Naive B cell (primary cell): ENCODE measurements around the gene SSU72. TPM values are rescaled to one million over a fixed set of nuclear protein-coding genes. Genes with fewer than 3 reads are reported as not detected.
"Not testable (repeated sequence)": the region's sequence is repeated elsewhere in the genome, so short reads cannot be mapped to it uniquely, and the experiment has no call there.

Experiments used
- ATAC-seq, 2 donors: fragments of 150-1000 bp; cut with Tn5 transposase; 2 replicates each; pipeline ENCODE4 v1.10.0; 2021; ENCODE audit warnings: low read depth in 2 of 2, mild to moderate bottlenecking in 2 of 2, moderate library complexity in 2 of 2
- DNase-seq: peaks from one replicate; pipeline ENCODE4 v3.0.0; 2022
- H3K27ac Mint-ChIP-seq, 6 donors: one replicate each; pipeline ENCODE4 v1.8.0; 2020 to 2022; ENCODE audit warnings: mild to moderate bottlenecking in 6 of 6, mixed read lengths in 6 of 6, moderate library complexity in 5 of 6, inconsistent platforms in 2 of 6
- H3K27me3 Mint-ChIP-seq, 3 donors: one replicate each; pipeline ENCODE4 v1.8.0; 2021 to 2022; ENCODE audit warnings: mixed read lengths in 3 of 3, mild to moderate bottlenecking in 1 of 3
- H3K36me3 Mint-ChIP-seq, 2 donors: one replicate each; pipeline ENCODE4 v1.8.0; 2020 to 2022; ENCODE audit warnings: mixed read lengths in 2 of 2, inconsistent platforms in 1 of 2, mild to moderate bottlenecking in 1 of 2
- H3K4me1 Mint-ChIP-seq, 3 donors: one replicate each; pipeline ENCODE4 v1.8.0; 2020 to 2022; ENCODE audit warnings: mixed read lengths in 3 of 3, inconsistent platforms in 1 of 3, mild to moderate bottlenecking in 1 of 3, moderate library complexity in 1 of 3
- H3K4me3 Mint-ChIP-seq, 8 donors: one replicate each; pipeline ENCODE4 v1.8.0; 2020 to 2022; ENCODE audit warnings: mild to moderate bottlenecking in 8 of 8, mixed read lengths in 8 of 8, moderate library complexity in 8 of 8, inconsistent platforms in 2 of 8
- H3K9me3 Mint-ChIP-seq, 7 donors: one replicate each; pipeline ENCODE4 v1.8.0; 2020 to 2022; ENCODE audit warnings: mixed read lengths in 7 of 7, mild to moderate bottlenecking in 5 of 7, inconsistent platforms in 2 of 7, moderate library complexity in 1 of 7
- polyA plus RNA-seq, 6 donors: library from polyadenylated mRNA; unstranded; fragments of 300-500 nt; fragmentation: Illumina TruSeq; gene quantifications; one replicate each; pipeline ENCODE4 v1.2.3, GENCODE V29; 2021; ENCODE audit warnings: low read depth in 6 of 6

SSU72 gene
- polyA plus RNA-seq, 6 donors from 2014 or later, result 165 to 257 (median 213) TPM

DNA sequence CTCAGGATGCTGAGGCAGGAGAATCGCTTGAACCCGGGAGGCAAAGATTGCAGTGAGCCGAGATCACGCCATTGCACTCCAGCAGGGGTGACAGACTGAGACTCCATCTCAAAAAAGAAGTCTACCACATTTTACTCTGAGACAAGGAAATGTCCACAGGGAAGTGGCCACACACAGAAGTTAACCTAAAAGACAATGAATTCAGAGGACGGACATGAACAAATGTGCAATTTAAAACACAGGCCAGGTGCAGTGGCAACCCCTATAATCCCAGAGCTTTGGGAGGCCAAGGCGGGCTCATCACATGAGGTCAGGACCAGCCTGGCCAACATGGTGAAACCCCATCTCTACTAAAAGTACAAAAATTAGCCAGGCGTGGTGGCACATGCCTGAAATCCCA lies 17.0 kb downstream of the SSU72 start:
- H3K36me3 Mint-ChIP-seq, H3K27me3 Mint-ChIP-seq, H3K4me3 Mint-ChIP-seq, ATAC-seq, H3K9me3 Mint-ChIP-seq, DNase-seq: not testable (repeated sequence)
- H3K27ac Mint-ChIP-seq, result peak overlapping the region in 1 of 6 donors; percentile 65
- peaks cover 4 to 18% (median 8%) of the 10 kb centered on the region in 3 donors for H3K4me1 Mint-ChIP-seq

DNA sequence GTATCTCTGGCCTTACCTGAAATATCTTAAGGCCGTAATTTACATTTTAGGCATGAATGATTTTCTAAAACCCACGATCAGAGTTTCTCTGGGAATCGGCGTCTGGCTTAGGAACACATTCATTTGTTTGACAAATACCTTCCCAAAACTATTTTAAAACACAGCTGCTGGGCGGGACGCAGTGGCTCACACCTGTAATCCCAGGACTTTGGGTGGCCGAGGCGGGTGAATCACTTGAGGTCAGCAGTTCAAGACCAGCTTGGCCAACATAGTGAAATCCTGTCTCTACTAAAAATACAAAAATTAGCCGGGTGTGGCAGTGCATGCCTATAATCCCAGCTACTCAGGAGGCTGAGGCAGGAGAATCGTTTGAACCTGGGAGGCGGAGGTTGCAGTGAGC lies 17.7 kb downstream of the SSU72 start:
- H3K9me3 Mint-ChIP-seq, DNase-seq, H3K4me3 Mint-ChIP-seq, ATAC-seq, H3K27ac Mint-ChIP-seq, H3K27me3 Mint-ChIP-seq, H3K36me3 Mint-ChIP-seq: not testable (repeated sequence)
- peaks cover 4 to 13% (median 11%) of the 10 kb centered on the region in 3 donors for H3K4me1 Mint-ChIP-seq

DNA sequence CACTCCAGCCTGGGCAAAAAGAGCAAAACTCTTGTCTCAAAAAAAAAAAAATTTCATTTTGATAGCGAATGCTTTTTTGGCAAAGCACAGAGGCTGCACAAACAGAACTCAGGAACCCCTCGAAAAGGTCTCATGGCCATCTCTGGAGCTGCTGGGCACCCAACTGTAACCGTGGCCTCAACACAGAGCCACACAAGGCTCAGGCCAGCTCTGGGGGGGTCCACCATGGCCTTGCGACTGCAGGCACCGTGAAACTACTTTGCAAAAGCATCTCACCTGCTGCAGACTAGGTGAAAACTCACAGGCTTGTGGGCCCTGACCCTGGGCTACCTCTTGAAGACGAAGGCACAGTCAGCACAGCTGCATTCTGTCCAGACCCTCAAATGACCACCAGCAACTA lies 18.2 kb downstream of the SSU72 start:
- Mint-ChIP-seq H3K4me3 (no peak overlapping the region), H3K36me3 (no peaks in the 10 kb centered on the region), H3K4me1 (peaks cover 0 to 10% (median 10%) of the 10 kb centered on the region in 3 donors), H3K27me3 (no peaks in the 10 kb centered on the region), H3K27ac (no peak overlapping the region), H3K9me3 (no peaks in the 10 kb centered on the region)
- DNase-seq (no peak), ATAC-seq (no peak)

DNA sequence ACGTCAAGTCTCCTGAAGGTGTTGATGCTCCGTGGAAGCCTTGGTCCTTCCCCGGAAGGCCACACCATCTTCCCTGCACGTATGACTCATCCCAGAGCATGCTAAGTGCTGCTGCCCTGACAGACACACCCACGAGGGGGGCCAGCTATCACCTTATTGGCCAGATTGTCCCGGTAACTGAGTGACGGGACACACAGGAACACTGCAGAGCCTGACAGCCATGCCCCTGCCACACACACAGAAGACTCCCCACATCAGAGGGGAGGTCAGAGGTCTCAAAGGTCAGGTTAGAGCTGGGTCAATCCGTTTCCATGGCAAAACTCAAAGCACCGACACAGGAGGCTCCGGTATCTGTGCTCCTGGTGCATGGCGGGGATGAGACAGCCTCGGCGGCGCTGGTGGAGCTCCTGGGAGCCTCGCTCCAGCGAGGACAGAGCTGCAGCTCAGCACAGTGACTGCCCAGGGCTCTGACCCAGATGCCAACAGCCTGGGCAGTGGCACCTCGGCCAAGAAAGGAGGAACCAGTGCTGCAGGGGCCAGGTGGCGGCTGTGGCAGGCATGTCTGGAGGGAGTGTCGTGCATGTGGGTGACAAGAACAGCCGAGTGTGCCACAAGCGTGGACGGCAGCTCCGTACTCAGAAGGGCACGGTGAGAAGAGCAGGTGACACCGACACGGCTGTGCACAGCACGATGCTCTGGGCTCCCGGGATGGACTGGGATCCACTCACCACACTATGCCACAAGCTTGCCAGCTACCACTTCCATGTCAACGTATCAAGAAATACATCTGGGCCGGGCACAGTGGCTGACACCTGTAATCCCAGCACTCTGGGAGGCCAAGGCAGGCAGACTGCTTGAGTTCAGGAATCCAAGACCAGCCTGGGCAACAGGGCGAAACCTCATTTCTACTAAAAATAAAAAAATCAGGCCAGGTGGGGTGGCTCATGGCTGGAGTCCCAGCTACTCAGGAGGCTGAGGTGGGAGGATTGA lies 19.4 kb downstream of the SSU72 start:
- Mint-ChIP-seq H3K4me1 (peaks cover 0 to 10% (median 10%) of the 10 kb centered on the region in 3 donors), H3K4me3 (no peak overlapping the region), H3K9me3 (no peaks in the 10 kb centered on the region), H3K27me3 (no peaks in the 10 kb centered on the region), H3K36me3 (no peaks in the 10 kb centered on the region), H3K27ac (peak overlapping the region in 2 of 6 donors; percentile 44 to 57)
- ATAC-seq, result no peak
- no peak for DNase-seq

DNA sequence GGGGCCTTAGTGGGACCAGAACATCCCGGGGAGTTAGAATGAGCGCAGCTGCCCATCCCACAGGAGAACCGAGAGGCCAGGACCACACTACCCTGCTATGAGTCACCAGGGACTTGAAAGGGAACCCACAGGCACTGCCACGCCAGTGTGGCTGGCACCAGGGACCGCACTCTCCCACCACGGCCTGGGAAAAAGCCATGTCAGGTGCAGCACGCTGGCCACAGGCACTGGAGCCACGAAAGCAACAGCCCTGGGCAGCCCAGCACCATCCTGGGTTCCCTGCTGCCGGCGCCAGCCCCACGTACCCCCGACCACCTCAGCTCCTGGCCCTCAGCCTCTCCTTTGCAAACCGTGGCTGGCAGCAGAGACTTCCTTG lies 20.1 kb downstream of the SSU72 start:
- H3K4me1 Mint-ChIP-seq, result peaks cover 0 to 14% (median 10%) of the 10 kb centered on the region in 3 donors
- H3K4me3 Mint-ChIP-seq, result no peak overlapping the region
- DNase-seq (no peak), ATAC-seq (no peak)
- no peaks in the 10 kb centered on the region for H3K9me3 Mint-ChIP-seq
- H3K36me3 Mint-ChIP-seq, result no peaks in the 10 kb centered on the region
- H3K27ac Mint-ChIP-seq, result no peak overlapping the region
- H3K27me3 Mint-ChIP-seq, result no peaks in the 10 kb centered on the region

DNA sequence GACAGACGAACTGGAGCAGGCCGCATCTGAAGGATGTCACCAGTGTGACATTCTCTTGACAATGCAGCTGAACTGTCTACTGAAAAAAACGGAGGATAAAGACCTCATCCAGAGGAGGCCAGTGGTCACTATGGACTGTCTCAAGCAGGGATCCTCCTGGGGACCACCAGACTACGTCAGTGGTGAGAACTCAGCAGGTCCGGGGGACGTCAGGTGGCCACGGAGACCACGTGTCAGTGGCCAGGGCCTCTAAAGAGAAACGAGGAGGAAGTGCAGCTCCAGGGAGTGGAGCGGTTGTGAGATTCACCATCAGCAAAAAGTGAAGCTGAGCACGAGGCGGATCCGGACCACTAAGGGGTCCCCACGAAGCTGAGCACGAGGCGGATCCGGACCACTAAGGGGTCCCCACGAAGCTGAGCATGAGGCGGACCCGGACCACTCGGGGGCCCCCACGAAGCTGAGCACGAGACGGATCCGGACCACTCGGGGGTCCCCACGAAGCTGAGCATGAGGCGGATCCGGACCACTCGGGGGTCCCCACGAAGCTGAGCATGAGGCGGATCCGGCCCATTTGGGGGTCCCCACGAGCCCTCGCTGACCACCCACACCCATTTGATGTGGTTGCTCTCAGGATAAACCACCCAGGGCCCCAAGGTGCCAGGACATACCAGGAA lies 20.7 kb downstream of the SSU72 start:
- no peak for DNase-seq
- no peak for ATAC-seq
- Mint-ChIP-seq H3K9me3 (no peaks in the 10 kb centered on the region), H3K27ac (no peak overlapping the region), H3K36me3 (no peaks in the 10 kb centered on the region), H3K4me1 (peaks cover 0 to 14% (median 10%) of the 10 kb centered on the region in 3 donors), H3K27me3 (no peaks in the 10 kb centered on the region), H3K4me3 (no peak overlapping the region)

DNA sequence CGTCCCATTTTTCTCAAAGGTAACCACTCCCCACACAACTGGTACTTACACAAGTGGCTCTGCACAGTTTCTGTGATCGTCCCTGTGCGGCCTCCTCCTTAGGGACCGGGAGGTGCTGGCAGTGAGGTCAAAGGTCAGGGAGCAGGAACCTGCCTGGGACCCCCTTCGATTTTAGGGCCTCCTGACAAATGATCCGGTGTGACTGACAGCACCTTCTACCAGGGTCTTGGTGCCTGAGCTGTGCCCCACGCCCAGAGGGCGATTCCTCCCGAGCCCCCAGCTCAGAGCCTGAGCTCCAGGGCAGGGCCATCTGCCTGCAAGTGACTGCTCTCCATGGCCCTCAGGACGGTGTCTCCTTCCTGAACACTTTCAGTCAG lies 22.4 kb downstream of the SSU72 start:
- no peaks in the 10 kb centered on the region for H3K27me3 Mint-ChIP-seq
- H3K27ac Mint-ChIP-seq, result peak overlapping the region in 2 of 6 donors; percentile 20 to 66
- no peak for DNase-seq

DNA sequence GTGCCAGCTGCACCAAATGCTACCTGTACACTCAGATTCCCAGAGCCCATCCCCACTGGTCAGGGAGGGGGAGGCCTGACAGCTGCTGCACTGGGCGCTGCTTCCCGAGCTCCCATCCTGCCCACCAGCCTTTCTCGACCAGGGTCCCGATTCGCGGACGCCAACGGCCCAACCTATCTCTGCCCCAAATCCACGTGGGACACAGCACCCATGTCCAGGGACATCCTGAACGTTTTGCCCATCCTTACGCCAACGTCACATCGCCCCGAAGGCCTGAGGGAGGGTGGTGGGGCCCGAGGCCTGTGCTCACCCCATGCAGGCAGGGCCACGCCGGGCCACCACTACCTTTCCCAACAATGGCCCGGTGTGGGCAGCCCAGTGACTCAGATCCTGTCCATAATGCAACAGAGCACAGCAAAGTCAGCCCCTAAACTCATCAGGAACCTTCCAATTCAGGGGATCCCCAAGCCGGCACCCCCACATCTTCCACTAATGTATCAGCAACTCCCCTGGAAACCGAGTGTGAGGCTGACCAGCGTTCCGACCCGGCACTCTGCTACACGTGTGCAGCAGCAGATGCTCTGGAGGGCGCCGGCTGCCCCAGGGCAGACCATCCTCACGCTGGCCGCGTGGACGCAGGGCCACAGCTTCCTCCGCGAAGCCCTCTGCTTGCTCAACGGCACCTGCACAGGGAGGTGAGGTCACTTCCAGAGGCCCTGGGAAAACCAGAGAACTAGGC lies 23.0 kb downstream of the SSU72 start:
- DNase-seq, result no peak
- no peak for ATAC-seq
- Mint-ChIP-seq H3K4me1 (peaks cover 0 to 24% (median 9%) of the 10 kb centered on the region in 3 donors), H3K4me3 (peak overlapping the region in 1 of 8 donors; percentile 22), H3K27ac (peak overlapping the region in 3 of 6 donors; percentile 16 to 92 (median 56)), H3K9me3 (no peaks in the 10 kb centered on the region), H3K36me3 (no peaks in the 10 kb centered on the region), H3K27me3 (no peaks in the 10 kb centered on the region)

More for the DNA sequence above, 22.4 kb downstream of the SSU72 start:
- no peak for ATAC-seq
- Mint-ChIP-seq H3K4me1 (peaks cover 0 to 22% (median 7%) of the 10 kb centered on the region in 3 donors), H3K36me3 (no peaks in the 10 kb centered on the region), H3K9me3 (no peaks in the 10 kb centered on the region), H3K4me3 (no peak overlapping the region)

DNA sequence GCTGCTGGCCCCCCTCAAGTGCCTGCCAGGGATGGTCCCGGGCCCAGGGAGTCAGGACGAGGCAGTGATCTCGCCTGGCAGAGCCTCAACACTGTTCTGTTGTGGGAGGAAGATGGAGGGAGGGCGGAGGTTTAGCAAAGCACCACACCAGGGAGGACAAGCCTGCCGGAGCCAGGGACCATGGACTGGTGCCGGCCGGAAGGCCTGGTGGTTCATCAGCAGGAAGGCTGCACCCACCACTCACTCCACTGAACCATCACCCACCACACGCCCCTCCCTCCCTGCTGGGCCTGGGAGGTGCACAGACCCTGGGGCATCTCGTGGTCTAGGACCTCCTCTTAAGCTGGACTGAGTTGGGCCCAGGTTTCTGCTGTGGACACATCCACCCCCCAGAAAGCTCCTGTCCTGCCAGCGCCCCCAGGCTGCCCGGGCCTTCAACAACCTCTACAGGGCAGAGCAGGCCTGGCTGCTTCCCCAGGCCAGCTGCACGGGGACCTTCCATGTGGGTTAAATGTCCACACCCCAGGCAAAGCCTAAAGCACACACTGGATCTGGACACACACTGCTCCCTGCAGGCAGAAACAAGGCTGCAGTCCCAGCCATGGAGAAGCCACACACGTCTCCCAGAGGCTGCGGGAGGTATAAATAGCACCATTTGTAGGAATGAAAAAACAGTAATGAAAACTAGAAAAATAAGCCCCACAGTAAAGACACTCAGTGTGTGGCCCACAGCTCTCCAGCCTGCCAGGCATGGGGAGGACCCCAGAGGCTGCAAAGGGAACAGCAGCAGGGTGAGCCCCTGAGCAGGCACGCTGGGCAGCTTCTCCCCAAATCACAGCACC lies 23.9 kb downstream of the SSU72 start:
- Mint-ChIP-seq H3K27me3 (no peaks in the 10 kb centered on the region), H3K9me3 (no peaks in the 10 kb centered on the region), H3K36me3 (no peaks in the 10 kb centered on the region), H3K27ac (peak overlapping the region in 2 of 6 donors; percentile 46 to 75), H3K4me1 (peaks cover 0 to 24% (median 6%) of the 10 kb centered on the region in 3 donors), H3K4me3 (no peak overlapping the region)
- ATAC-seq (no peak), DNase-seq (no peak)

DNA sequence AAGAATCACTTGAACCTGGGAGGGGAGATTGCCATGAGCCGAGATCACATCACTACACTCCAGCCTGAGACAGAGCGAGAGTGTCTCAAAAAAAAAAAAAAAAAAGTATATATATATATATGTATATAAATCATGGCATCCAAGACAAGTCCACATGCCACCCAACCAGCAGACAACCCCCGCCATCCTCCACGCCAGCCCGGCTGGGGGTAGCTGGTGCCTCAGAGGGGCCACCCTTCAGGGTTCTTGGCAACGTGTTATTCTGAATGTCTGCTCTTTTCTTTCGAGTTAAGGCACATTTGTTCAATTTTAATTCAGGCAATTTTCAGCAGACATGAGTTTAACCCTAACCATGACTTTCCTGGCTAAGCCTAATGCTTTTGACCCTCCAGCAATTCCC lies 24.6 kb downstream of the SSU72 start:
- no peaks in the 10 kb centered on the region for H3K27me3 Mint-ChIP-seq
- peaks cover 0 to 24% (median 6%) of the 10 kb centered on the region in 3 donors for H3K4me1 Mint-ChIP-seq
- no peaks in the 10 kb centered on the region for H3K36me3 Mint-ChIP-seq
- no peak for ATAC-seq
- DNase-seq, result no peak
- no peaks in the 10 kb centered on the region for H3K9me3 Mint-ChIP-seq
- H3K4me3 Mint-ChIP-seq, result no peak overlapping the region
- H3K27ac Mint-ChIP-seq, result peak overlapping the region in 1 of 6 donors; percentile 46

DNA sequence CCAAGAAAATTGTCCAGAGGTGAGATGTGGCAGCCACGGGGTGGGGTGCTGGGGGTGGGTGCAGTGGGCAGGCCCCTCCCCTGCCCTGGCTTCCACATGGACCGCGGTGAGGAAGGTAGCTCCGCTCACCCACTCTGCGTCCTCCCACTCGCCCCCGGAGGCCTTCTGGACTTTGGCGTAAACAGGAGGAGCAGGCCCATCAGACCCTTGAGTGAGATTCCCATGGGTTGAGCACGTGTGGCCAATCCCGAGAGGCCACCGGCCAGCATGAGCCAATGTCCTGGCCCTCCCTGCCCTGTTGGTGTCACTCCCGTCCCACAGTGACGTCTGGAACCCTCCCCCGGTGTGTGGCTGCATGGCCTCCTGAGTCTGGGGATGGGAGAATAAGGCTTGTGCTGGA lies 26.1 kb downstream of the SSU72 start:
- no peak overlapping the region for H3K4me3 Mint-ChIP-seq
- no peak overlapping the region for H3K27ac Mint-ChIP-seq
- H3K9me3 Mint-ChIP-seq, result no peaks in the 10 kb centered on the region
- ATAC-seq (no peak), DNase-seq (no peak)
- H3K36me3 Mint-ChIP-seq, result no peaks in the 10 kb centered on the region
- H3K27me3 Mint-ChIP-seq, result no peaks in the 10 kb centered on the region
- H3K4me1 Mint-ChIP-seq, result peaks cover 0 to 24% (median 6%) of the 10 kb centered on the region in 3 donors

DNA sequence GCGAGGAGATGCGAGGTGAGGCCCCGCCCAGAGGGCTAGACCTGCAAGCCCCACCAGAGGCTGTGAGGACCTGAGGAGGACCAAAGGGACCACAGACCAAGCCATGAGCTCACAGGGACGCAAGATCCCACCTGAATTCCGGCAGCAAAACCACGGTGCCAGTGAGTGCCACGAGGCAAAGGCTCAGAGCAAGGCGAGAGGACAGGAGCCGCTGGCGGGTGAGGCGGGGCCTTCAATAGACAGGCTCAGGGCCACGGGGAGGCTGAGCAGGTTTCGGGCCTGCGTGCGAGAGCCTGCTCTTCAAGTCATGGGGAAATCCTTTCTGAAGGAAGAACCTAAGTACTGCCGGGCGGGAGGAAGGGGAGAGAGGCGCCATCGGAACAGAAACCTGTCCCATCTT lies 27.2 kb downstream of the SSU72 start:
- no peaks in the 10 kb centered on the region for H3K27me3 Mint-ChIP-seq
- no peaks in the 10 kb centered on the region for H3K36me3 Mint-ChIP-seq
- H3K27ac Mint-ChIP-seq, result peak overlapping the region in 3 of 6 donors; percentile 6 to 80 (median 34)
- H3K9me3 Mint-ChIP-seq, result no peaks in the 10 kb centered on the region
- DNase-seq, result no peak
- peaks cover 0 to 24% (median 6%) of the 10 kb centered on the region in 3 donors for H3K4me1 Mint-ChIP-seq
- H3K4me3 Mint-ChIP-seq, result no peak overlapping the region
- ATAC-seq, result no peak
